Measurements from ENCODE around the gene STK24.

STK24 gene

GRCh38 chr13:98581971-98582702, 5.2 kb upstream of the STK24 start:
- no peak for DNase-seq (ENCODE audit: low spot score)

- no peak for DNase-seq (ENCODE audit: low spot score)
Measured at GRCh38 chr13:98581381-98581780, 4.5 kb upstream of the STK24 start.

GRCh38 chr13:98580420-98580819, 3.5 kb upstream of the STK24 start:
- no peak for DNase-seq (ENCODE audit: low spot score)

GRCh38 chr13:98577836-98578285, 954 bp upstream of the STK24 start:
- no peak for DNase-seq (ENCODE audit: low spot score)

GRCh38 chr13:98576200-98576945, 534 bp downstream of the STK24 start:
- DNase-seq (ENCODE audit: low spot score) = no peak

GRCh38 chr13:98575904-98576199, 1.1 kb downstream of the STK24 start:
- DNase-seq (ENCODE audit: low spot score) = no peak

GRCh38 chr13:98575009-98575903, 1.7 kb downstream of the STK24 start:
- DNase-seq (ENCODE audit: low spot score) = no peak

GRCh38 chr13:98571955-98572662, 4.8 kb downstream of the STK24 start:
- no peak for DNase-seq (ENCODE audit: low spot score)

- peak; percentile 61 for DNase-seq (ENCODE audit: low spot score)
Measured at GRCh38 chr13:98570929-98571372, 6.0 kb downstream of the STK24 start.

GRCh38 chr13:98569494-98570367, 7.2 kb downstream of the STK24 start:
- DNase-seq (ENCODE audit: low spot score) = peak; percentile 74

GRCh38 chr13:98568918-98569317, 8.0 kb downstream of the STK24 start:
- no peak for DNase-seq (ENCODE audit: low spot score)

GRCh38 chr13:98567140-98567539, 9.8 kb downstream of the STK24 start:
- DNase-seq (ENCODE audit: low spot score) = no peak

- DNase-seq (ENCODE audit: low spot score) = no peak
Measured at GRCh38 chr13:98565726-98566565, 11.0 kb downstream of the STK24 start.

GRCh38 chr13:98564204-98564603, 12.7 kb downstream of the STK24 start:
- DNase-seq (ENCODE audit: low spot score) = no peak

GRCh38 chr13:98563071-98563470, 13.8 kb downstream of the STK24 start:
- DNase-seq (ENCODE audit: low spot score) = no peak

- DNase-seq (ENCODE audit: low spot score) = no peak
Measured at GRCh38 chr13:98559169-98559568, 17.7 kb downstream of the STK24 start.

GRCh38 chr13:98557937-98558792, 18.7 kb downstream of the STK24 start:
- no peak for DNase-seq (ENCODE audit: low spot score)

- DNase-seq (ENCODE audit: low spot score) = no peak
Measured at GRCh38 chr13:98556968-98557631, 19.8 kb downstream of the STK24 start.

Data from HuH-7 (cell line).